BLaER1 (cell line): Measurements from ENCODE around the gene MFN2.

Source experiments
- H3K27ac ChIP-seq: shearing (Covaris generic); formaldehyde crosslinking; 2 replicates; pipeline ENCODE4 v1.8.1; 2022
- H3K27me3 ChIP-seq: shearing (Covaris generic); formaldehyde crosslinking; 2 replicates; pipeline ENCODE4 v1.8.1; 2022
- H3K36me3 ChIP-seq: shearing (Covaris generic); formaldehyde crosslinking; 2 replicates; pipeline ENCODE4 v1.8.1; 2022
- H3K4me1 ChIP-seq: shearing (Covaris generic); formaldehyde crosslinking; 2 replicates; pipeline ENCODE4 v1.8.1; 2022
- H3K4me2 ChIP-seq: shearing (Covaris generic); formaldehyde crosslinking; 2 replicates; pipeline ENCODE4 v1.8.1; 2022
- H3K4me3 ChIP-seq: shearing (Covaris generic); formaldehyde crosslinking; 2 replicates; pipeline ENCODE4 v1.8.1; 2022
- H3K9ac ChIP-seq: shearing (Covaris generic); formaldehyde crosslinking; 2 replicates; pipeline ENCODE4 v1.8.1; 2022
- H3K9me3 ChIP-seq: shearing (Covaris generic); formaldehyde crosslinking; 2 replicates; pipeline ENCODE4 v1.8.1; 2022
- H4K20me1 ChIP-seq: shearing (Covaris generic); formaldehyde crosslinking; 2 replicates; pipeline ENCODE4 v1.8.1; 2022
- Cebpa-rat ChIP-seq: shearing (Covaris generic); IDR thresholded peaks from 2 replicates; pipeline ENCODE4 v1.8.1; 2022

MFN2 gene

GRCh38 chr1:12015001-12015491 is 34.8 kb downstream of the MFN2 start:
- H3K27me3 ChIP-seq = no peaks in the 10 kb centered on the region
- H4K20me1 ChIP-seq = no peaks in the 10 kb centered on the region
- TF ChIP-seq Cebpa-rat = no peak
- peak overlapping the region; percentile 74; the same call in 1 of the 2 replicates for H3K27ac ChIP-seq
- peaks cover 53% of the 10 kb centered on the region for H3K4me1 ChIP-seq
- no peak overlapping the region for H3K9ac ChIP-seq
- peaks cover 30% of the 10 kb centered on the region for H3K36me3 ChIP-seq
- peak overlapping the region; percentile 77 for H3K4me2 ChIP-seq
- no peaks in the 10 kb centered on the region for H3K9me3 ChIP-seq
- H3K4me3 ChIP-seq = no peak overlapping the region

- Histone ChIP-seq H3K9ac (no peak overlapping the region), H4K20me1 (no peaks in the 10 kb centered on the region), H3K9me3 (no peaks in the 10 kb centered on the region), H3K4me3 (no peak overlapping the region), H3K4me2 (no peak overlapping the region), H3K4me1 (peaks cover 57% of the 10 kb centered on the region), H3K27ac (no peak overlapping the region), H3K36me3 (peaks cover 25% of the 10 kb centered on the region), H3K27me3 (no peaks in the 10 kb centered on the region)
- no peak for TF ChIP-seq Cebpa-rat
These were observed 35.3 kb downstream of the MFN2 start for GRCh38 chr1:12015499-12015898.

GRCh38 chr1:12016182-12016581 is 35.9 kb downstream of the MFN2 start:
- H3K36me3 ChIP-seq = peaks cover 18% of the 10 kb centered on the region
- H3K27me3 ChIP-seq = no peaks in the 10 kb centered on the region
- no peak overlapping the region for H3K9ac ChIP-seq
- H4K20me1 ChIP-seq = no peaks in the 10 kb centered on the region
- no peak overlapping the region for H3K4me2 ChIP-seq
- no peak overlapping the region for H3K4me3 ChIP-seq
- H3K27ac ChIP-seq = no peak overlapping the region
- H3K4me1 ChIP-seq = peaks cover 56% of the 10 kb centered on the region
- TF ChIP-seq Cebpa-rat = no peak
- no peaks in the 10 kb centered on the region for H3K9me3 ChIP-seq

- TF ChIP-seq Cebpa-rat = no peak
- H4K20me1 ChIP-seq = no peaks in the 10 kb centered on the region
- H3K36me3 ChIP-seq = peaks cover 35% of the 10 kb centered on the region
- peak overlapping the region; percentile 91 for H3K4me3 ChIP-seq
- H3K27me3 ChIP-seq = no peaks in the 10 kb centered on the region
- H3K9me3 ChIP-seq = no peaks in the 10 kb centered on the region
- H3K4me2 ChIP-seq = peak overlapping the region; percentile 94
- peak overlapping the region; percentile 88 for H3K9ac ChIP-seq
- H3K27ac ChIP-seq = peak overlapping the region; percentile 75
- H3K4me1 ChIP-seq = peaks cover 25% of the 10 kb centered on the region
These were observed 39.7 kb downstream of the MFN2 start for GRCh38 chr1:12019858-12020509.

GRCh38 chr1:12021616-12022015 is 41.4 kb downstream of the MFN2 start:
- no peak for TF ChIP-seq Cebpa-rat
- 0 out of 2 replicates have a peak overlapping the region, but pooled peaks have one; percentile 11 for H3K9ac ChIP-seq
- peaks cover 22% of the 10 kb centered on the region for H3K4me1 ChIP-seq
- no peaks in the 10 kb centered on the region for H3K27me3 ChIP-seq
- H3K4me2 ChIP-seq = no peak overlapping the region
- peaks cover 51% of the 10 kb centered on the region for H3K36me3 ChIP-seq
- no peaks in the 10 kb centered on the region for H4K20me1 ChIP-seq
- H3K27ac ChIP-seq = no peak overlapping the region
- H3K4me3 ChIP-seq = no peak overlapping the region
- H3K9me3 ChIP-seq = no peaks in the 10 kb centered on the region

GRCh38 chr1:12022036-12022435 is 41.8 kb downstream of the MFN2 start:
- no peak for TF ChIP-seq Cebpa-rat
- H3K27me3 ChIP-seq = no peaks in the 10 kb centered on the region
- H3K27ac ChIP-seq = no peak overlapping the region
- no peaks in the 10 kb centered on the region for H3K9me3 ChIP-seq
- peaks cover 22% of the 10 kb centered on the region for H3K4me1 ChIP-seq
- H3K4me2 ChIP-seq = no peak overlapping the region
- H3K36me3 ChIP-seq = peaks cover 55% of the 10 kb centered on the region
- no peak overlapping the region for H3K9ac ChIP-seq
- H4K20me1 ChIP-seq = no peaks in the 10 kb centered on the region
- H3K4me3 ChIP-seq = no peak overlapping the region

- no peak for TF ChIP-seq Cebpa-rat
- no peak overlapping the region for H3K27ac ChIP-seq
- H3K36me3 ChIP-seq = peaks cover 87% of the 10 kb centered on the region
These were observed 46.3 kb downstream of the MFN2 start for GRCh38 chr1:12026586-12026985.

GRCh38 chr1:12028248-12028647 is 48.0 kb downstream of the MFN2 start:
- H3K4me1 ChIP-seq = peaks cover 38% of the 10 kb centered on the region
- H3K36me3 ChIP-seq = peaks cover 84% of the 10 kb centered on the region
- 0 out of 2 replicates have a peak overlapping the region, but pooled peaks have one; percentile 18 for H3K9ac ChIP-seq
- H3K4me3 ChIP-seq = no peak overlapping the region
- H3K4me2 ChIP-seq = peak overlapping the region; percentile 80
- no peak for TF ChIP-seq Cebpa-rat
- no peaks in the 10 kb centered on the region for H3K27me3 ChIP-seq
- H4K20me1 ChIP-seq = peaks cover 26% of the 10 kb centered on the region
- no peaks in the 10 kb centered on the region for H3K9me3 ChIP-seq
- peak overlapping the region; percentile 61; the same call in 1 of the 2 replicates for H3K27ac ChIP-seq

More at GRCh38 chr1:12026586-12026985, 46.3 kb downstream of the MFN2 start:
- H4K20me1 ChIP-seq = peaks cover 24% of the 10 kb centered on the region
- peaks cover 42% of the 10 kb centered on the region for H3K4me1 ChIP-seq
- H3K9ac ChIP-seq = no peak overlapping the region
- H3K4me3 ChIP-seq = no peak overlapping the region
- H3K27me3 ChIP-seq = no peaks in the 10 kb centered on the region
- no peaks in the 10 kb centered on the region for H3K9me3 ChIP-seq
- H3K4me2 ChIP-seq = no peak overlapping the region

- peak overlapping the region; percentile 18 for H3K9ac ChIP-seq
- peaks cover 78% of the 10 kb centered on the region for H3K36me3 ChIP-seq
- peak overlapping the region; percentile 61 for H3K27ac ChIP-seq
- H3K4me1 ChIP-seq = peaks cover 42% of the 10 kb centered on the region
- H3K4me3 ChIP-seq = peak overlapping the region; percentile 22; the same call in 1 of the 2 replicates
- H4K20me1 ChIP-seq = peaks cover 26% of the 10 kb centered on the region
- H3K4me2 ChIP-seq = peak overlapping the region; percentile 80
- no peaks in the 10 kb centered on the region for H3K9me3 ChIP-seq
- no peak for TF ChIP-seq Cebpa-rat
- H3K27me3 ChIP-seq = no peaks in the 10 kb centered on the region
These were observed 48.8 kb downstream of the MFN2 start for GRCh38 chr1:12028957-12029511.

- Histone ChIP-seq H3K4me3 (peak overlapping the region; percentile 22; the same call in 1 of the 2 replicates), H3K4me2 (peak overlapping the region; percentile 80), H3K27ac (peak overlapping the region; percentile 61), H3K4me1 (peaks cover 50% of the 10 kb centered on the region), H3K9ac (peak overlapping the region; percentile 18; the same call in 1 of the 2 replicates), H4K20me1 (peaks cover 26% of the 10 kb centered on the region), H3K9me3 (no peaks in the 10 kb centered on the region), H3K36me3 (peaks cover 70% of the 10 kb centered on the region), H3K27me3 (no peaks in the 10 kb centered on the region)
- no peak for TF ChIP-seq Cebpa-rat
These were observed 49.6 kb downstream of the MFN2 start for GRCh38 chr1:12029720-12030339.
